Testis (tissue), 3 donors: ENCODE measurements around the gene LSM12. TPM values are rescaled to one million over a fixed set of nuclear protein-coding genes. Genes with fewer than 3 reads are reported as not detected.
"Not testable (repeated sequence)": the region's sequence is repeated elsewhere in the genome, so short reads cannot be mapped to it uniquely, and the experiment has no call there.

Source experiments
- DNase-seq: peaks from one replicate; pipeline ENCODE4 v3.0.0-alpha.2; 2019
- H3K27ac ChIP-seq, 2 donors: fragments of 200-600 bp; sonication (generic); one replicate each; pipeline ENCODE4 v1.5.1; 2019
- H3K27me3 ChIP-seq: fragments of 200-600 bp; sonication (generic); one replicate; pipeline ENCODE4 v1.5.1; 2019
- H3K36me3 ChIP-seq: fragments of 200-600 bp; sonication (generic); one replicate; pipeline ENCODE4 v1.5.1; 2017; ENCODE audit warnings: low read depth; ENCODE audit errors: missing control alignments
- H3K4me1 ChIP-seq: fragments of 200-600 bp; sonication (generic); one replicate; pipeline ENCODE4 v1.5.1; 2019
- H3K4me3 ChIP-seq, 2 donors: fragments of 200-600 bp; sonication (generic); one replicate each; pipeline ENCODE4 v1.5.1; 2017 to 2019
- H3K9me3 ChIP-seq: fragments of 200-600 bp; sonication (generic); one replicate; pipeline ENCODE4 v1.5.1; 2017
- POLR2A ChIP-seq: fragments of 450-650 bp; IDR thresholded peaks from one replicate; pipeline ENCODE4 v1.6.1; 2017; ENCODE audit warnings: antibody characterized with exemption, mild to moderate bottlenecking, moderate library complexity
- WGBS, 2 donors: methylation state at CpG; one replicate each; pipeline ENCODE4 v1.1.5; 2018; 5-methylcytosine and 5-hydroxymethylcytosine counted together
- intact Hi-C: fragments of 100-400 bp; cut with DNase I; formaldehyde crosslinking; loops from one replicate; pipeline ENCODE4 v1.15.1; 2023; ENCODE audit warnings: low total_unique reads
- polyA plus RNA-seq: library from polyadenylated mRNA; stranded (reverse); fragments of 350-450 nt; fragmentation: Illumina TruSeq; extraction: RNeasy Lipid Tissue Mini Kit (QIAGEN cat#74804); gene quantifications from one replicate; pipeline ENCODE4 v1.2.3, GENCODE V29; 2014; ENCODE audit warnings: low read depth, low replicate concordance; ENCODE audit not compliant: insufficient read depth
- total RNA-seq, 2 donors: library from RNA; depleted of rRNA; stranded (reverse); fragments of >200 nt; gene quantifications; one replicate each; pipeline ENCODE4 v1.2.3, GENCODE V29; 2016
- TF ChIP-seq, protein P1 (sequence below), 3 experiments: fragments of 450-650 bp in 2 of 3; fragments of 200-600 bp in 1 of 3; sonication (generic) in 1 of 3; IDR thresholded peaks; one replicate each; pipeline ENCODE4 v1.5.1; 2016 to 2019; ENCODE audit warnings: antibody characterized with exemption in 3 of 3, mild to moderate bottlenecking in 2 of 3, moderate library complexity in 1 of 3

LSM12 gene
- total and polyA plus RNA-seq, 3 donors from 2014 or later: 52.7 to 74.4 (median 57.6) TPM

DNA sequence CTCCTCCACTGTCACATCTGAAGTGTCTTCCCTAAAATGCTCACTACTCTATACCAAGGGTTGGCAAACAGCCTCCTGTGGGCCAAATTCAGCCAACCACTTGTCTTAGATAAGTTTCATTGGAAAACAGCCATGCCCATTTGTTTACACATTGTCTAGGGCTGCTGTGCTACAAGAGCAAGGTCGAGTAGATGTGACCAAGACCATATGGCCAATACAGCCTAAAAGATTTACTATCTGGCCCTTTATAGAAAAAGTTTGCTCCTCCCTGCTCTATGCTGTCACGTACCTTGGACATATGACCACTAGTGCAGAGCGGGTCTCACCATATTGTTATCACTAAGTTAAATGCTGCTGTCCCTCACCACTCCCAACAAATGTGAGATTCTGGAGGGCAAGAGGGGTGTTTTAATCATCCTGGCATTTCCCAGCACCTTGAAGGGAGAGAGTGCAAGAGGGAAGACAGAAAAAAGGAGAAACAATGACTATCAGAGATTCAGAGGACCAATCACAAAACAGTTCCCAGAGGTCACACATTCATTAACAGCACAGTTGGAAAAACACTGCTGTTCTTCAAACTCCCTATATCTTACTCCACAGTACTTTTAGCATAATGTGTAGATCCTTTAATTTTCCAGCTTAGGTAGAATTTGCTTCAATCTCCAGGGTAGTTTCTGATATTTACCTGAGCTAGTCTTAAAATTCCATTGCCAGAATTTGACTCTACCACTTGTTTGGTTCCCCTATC lies 13.2 kb downstream of the LSM12 start:
- Histone ChIP-seq H3K36me3 (no peaks in the 10 kb centered on the region), H3K4me3 (no peak overlapping the region), H3K27ac (no peak overlapping the region), H3K27me3 (no peaks in the 10 kb centered on the region), H3K9me3 (no peaks in the 10 kb centered on the region), H3K4me1 (no peaks in the 10 kb centered on the region)
- WGBS, 2 donors: 58 to 71% methylated on average over 3 of the region's 3 CpGs
- intact Hi-C loops: no loop called here
- DNase-seq: no peak
- TF ChIP-seq POLR2A: no peak
- TF ChIP-seq, protein P1, sequence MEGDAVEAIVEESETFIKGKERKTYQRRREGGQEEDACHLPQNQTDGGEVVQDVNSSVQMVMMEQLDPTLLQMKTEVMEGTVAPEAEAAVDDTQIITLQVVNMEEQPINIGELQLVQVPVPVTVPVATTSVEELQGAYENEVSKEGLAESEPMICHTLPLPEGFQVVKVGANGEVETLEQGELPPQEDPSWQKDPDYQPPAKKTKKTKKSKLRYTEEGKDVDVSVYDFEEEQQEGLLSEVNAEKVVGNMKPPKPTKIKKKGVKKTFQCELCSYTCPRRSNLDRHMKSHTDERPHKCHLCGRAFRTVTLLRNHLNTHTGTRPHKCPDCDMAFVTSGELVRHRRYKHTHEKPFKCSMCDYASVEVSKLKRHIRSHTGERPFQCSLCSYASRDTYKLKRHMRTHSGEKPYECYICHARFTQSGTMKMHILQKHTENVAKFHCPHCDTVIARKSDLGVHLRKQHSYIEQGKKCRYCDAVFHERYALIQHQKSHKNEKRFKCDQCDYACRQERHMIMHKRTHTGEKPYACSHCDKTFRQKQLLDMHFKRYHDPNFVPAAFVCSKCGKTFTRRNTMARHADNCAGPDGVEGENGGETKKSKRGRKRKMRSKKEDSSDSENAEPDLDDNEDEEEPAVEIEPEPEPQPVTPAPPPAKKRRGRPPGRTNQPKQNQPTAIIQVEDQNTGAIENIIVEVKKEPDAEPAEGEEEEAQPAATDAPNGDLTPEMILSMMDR (IDR thresholded peaks at IDR 0.05): no peak

DNA sequence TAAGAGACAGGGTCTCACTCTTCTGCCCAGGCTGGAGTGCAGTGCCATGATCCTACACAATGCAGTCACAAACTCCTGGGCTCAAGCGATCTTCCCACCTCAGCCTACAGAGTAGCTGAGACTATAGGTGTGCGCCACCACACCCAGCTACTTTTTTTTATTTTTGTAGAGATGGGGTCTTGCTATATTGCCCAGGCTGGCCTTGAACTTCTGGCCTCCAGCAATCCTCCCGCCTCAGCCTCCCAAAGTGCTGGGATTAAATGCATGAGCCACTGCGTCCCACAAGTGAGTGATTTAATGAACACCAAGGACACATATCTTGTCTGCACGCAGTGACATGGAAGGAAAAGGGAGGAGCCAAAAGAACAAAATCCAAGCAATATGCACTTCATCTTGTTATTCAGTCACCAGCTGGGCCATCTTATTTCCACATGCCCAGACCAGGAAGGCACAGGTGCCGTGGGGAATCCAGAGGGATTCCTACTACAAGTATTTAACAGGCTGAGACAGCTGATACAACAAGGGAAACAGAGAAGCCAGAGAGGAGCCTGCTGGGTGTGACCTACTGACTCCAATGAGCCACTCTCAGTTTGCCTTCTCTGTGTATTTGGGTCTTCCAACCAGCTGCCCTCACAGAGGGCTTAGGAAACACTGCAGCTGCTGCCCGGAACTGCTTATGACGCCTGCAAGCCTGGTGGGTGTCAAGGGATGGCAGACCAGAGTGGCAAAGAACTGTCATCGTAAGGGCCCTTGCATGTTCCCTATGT lies 17.0 kb downstream of the LSM12 start:
- no peak for DNase-seq
- Histone ChIP-seq H3K9me3 (no peaks in the 10 kb centered on the region), H3K36me3 (no peaks in the 10 kb centered on the region), H3K4me1 (no peaks in the 10 kb centered on the region), H3K4me3 (no peak overlapping the region), H3K27me3 (no peaks in the 10 kb centered on the region), H3K27ac (no peak overlapping the region)
- WGBS, 2 donors: 91 to 92% methylated on average over 9 of the region's 9 CpGs
- intact Hi-C loops: no loop called here
- no peak for TF ChIP-seq POLR2A
- TF ChIP-seq, protein P1 (IDR thresholded peaks at IDR 0.05): no peak

GRCh38 chr17:44046893-44047292 lies 19.6 kb downstream of the LSM12 start:
- H3K4me1 ChIP-seq, H3K4me3 ChIP-seq, intact Hi-C loops, DNase-seq, H3K27ac ChIP-seq, H3K9me3 ChIP-seq, H3K36me3 ChIP-seq, H3K27me3 ChIP-seq: not testable (repeated sequence)
- 86 to 92% methylated on average over 7 of the region's 7 CpGs for WGBS, 2 donors

DNA sequence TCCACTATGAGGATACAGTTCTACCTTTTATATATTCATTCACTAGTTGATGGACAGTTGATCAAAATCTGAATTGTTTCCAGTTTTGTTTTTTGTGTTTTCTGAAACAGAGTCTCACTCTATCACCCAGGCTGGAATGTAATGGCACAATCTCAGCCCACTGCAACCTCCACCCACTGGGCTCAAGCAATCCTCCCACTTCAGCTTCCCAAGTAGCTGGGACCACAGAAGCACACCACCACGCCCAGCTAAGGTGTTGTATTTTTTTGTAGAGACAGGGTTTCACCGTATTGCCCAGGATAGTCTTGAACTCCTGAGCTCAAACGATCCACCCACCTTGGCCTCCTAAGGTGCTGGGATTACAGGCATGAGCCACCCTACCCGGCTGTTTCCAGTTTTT lies 21.0 kb downstream of the LSM12 start:
- H3K36me3 ChIP-seq: no peaks in the 10 kb centered on the region
- intact Hi-C loops: no loop called here
- H3K4me3 ChIP-seq: no peak overlapping the region
- no peaks in the 10 kb centered on the region for H3K27me3 ChIP-seq
- peaks cover 7% of the 10 kb centered on the region for H3K4me1 ChIP-seq
- DNase-seq: no peak
- 68 to 74% methylated on average over 4 of the region's 4 CpGs for WGBS, 2 donors
- no peaks in the 10 kb centered on the region for H3K9me3 ChIP-seq
- no peak overlapping the region for H3K27ac ChIP-seq
- TF ChIP-seq, protein P1 (IDR thresholded peaks at IDR 0.05): no peak
- no peak for TF ChIP-seq POLR2A

- H3K27ac ChIP-seq: no peak overlapping the region
- no peaks in the 10 kb centered on the region for H3K27me3 ChIP-seq
- WGBS, 2 donors: 64 to 84% methylated on average over 1 of the region's 1 CpG
- H3K4me3 ChIP-seq: no peak overlapping the region
- TF ChIP-seq, protein P1 (IDR thresholded peaks at IDR 0.05): no peak
- no peak for TF ChIP-seq POLR2A
- no peaks in the 10 kb centered on the region for H3K9me3 ChIP-seq
- H3K36me3 ChIP-seq: no peaks in the 10 kb centered on the region
- intact Hi-C loops: no loop called here
- peaks cover 11% of the 10 kb centered on the region for H3K4me1 ChIP-seq
- no peak for DNase-seq
Observed at GRCh38 chr17:44044071-44044470, 22.4 kb downstream of the LSM12 start.
